Activated T-cell treated with anti-CD3 and anti-CD28 coated beads, Interleukin-2, amount 50 U/mL, for 72 hours (primary cell): ENCODE measurements around the gene KCNMA1. TPM values are rescaled to one million over a fixed set of nuclear protein-coding genes. Genes with fewer than 3 reads are reported as not detected.

ENCODE experiments used
- ATAC-seq, 2 donors: fragments of 150-1000 bp; cut with Tn5 transposase; replicated peaks in 1 of 2; 2 replicates each; pipeline ENCODE4 v1.10.0; 2021; ENCODE audit warnings: moderate library complexity in 2 of 2, mild to moderate bottlenecking in 1 of 2
- DNase-seq, 2 donors: peaks; one replicate each; pipeline ENCODE4 v3.0.0; 2021 to 2022; ENCODE audit warnings: mixed read lengths in 1 of 2
- H3K27ac Mint-ChIP-seq: one replicate; pipeline ENCODE4 v1.8.0; 2022; ENCODE audit warnings: mild to moderate bottlenecking, moderate library complexity, mixed read lengths
- H3K27me3 Mint-ChIP-seq: one replicate; pipeline ENCODE4 v1.8.0; 2022; ENCODE audit warnings: low read depth, mixed read lengths
- H3K36me3 Mint-ChIP-seq, 2 donors: one replicate each; pipeline ENCODE4 v1.8.0; 2022; ENCODE audit warnings: mixed read lengths in 2 of 2, mild to moderate bottlenecking in 1 of 2; ENCODE audit not compliant: insufficient read depth in 2 of 2
- H3K4me1 Mint-ChIP-seq: one replicate; pipeline ENCODE4 v1.8.0; 2022; ENCODE audit warnings: low read depth, mixed read lengths
- H3K4me3 Mint-ChIP-seq, 2 donors: one replicate each; pipeline ENCODE4 v1.8.0; 2022; ENCODE audit warnings: mild to moderate bottlenecking in 2 of 2, mixed read lengths in 2 of 2, moderate library complexity in 2 of 2
- H3K9me3 Mint-ChIP-seq, 2 donors: one replicate each; pipeline ENCODE4 v1.8.0; 2022; ENCODE audit warnings: mixed read lengths in 2 of 2
- total RNA-seq, 2 donors: library from RNA; stranded (reverse); gene quantifications; one replicate each; pipeline ENCODE4 v1.2.3, GENCODE V29; 2022

The KCNMA1 gene
- total RNA-seq, 2 donors from 2014 or later, result 0.55 to 1.0 TPM

GRCh38 chr10:77380191-77380590 is 257.4 kb downstream of the KCNMA1 start:
- Mint-ChIP-seq H3K27me3 (peaks cover 19% of the 10 kb centered on the region), H3K36me3 (no peaks in the 10 kb centered on the region), H3K4me1 (no peaks in the 10 kb centered on the region), H3K4me3 (no peak overlapping the region), H3K27ac (no peak overlapping the region), H3K9me3 (no peaks in the 10 kb centered on the region)
- DNase-seq, result no peak
- no peak for ATAC-seq

- H3K9me3 Mint-ChIP-seq, result no peaks in the 10 kb centered on the region
- no peaks in the 10 kb centered on the region for H3K4me1 Mint-ChIP-seq
- H3K4me3 Mint-ChIP-seq, result no peak overlapping the region
- no peak for ATAC-seq
- H3K36me3 Mint-ChIP-seq, result no peaks in the 10 kb centered on the region
- no peak overlapping the region for H3K27ac Mint-ChIP-seq
- H3K27me3 Mint-ChIP-seq, result peaks cover 26% of the 10 kb centered on the region
- DNase-seq, result no peak
Observed at GRCh38 chr10:77378366-77379349, 258.9 kb downstream of the KCNMA1 start.

GRCh38 chr10:77377678-77378352 is 259.8 kb downstream of the KCNMA1 start:
- DNase-seq, result no peak
- H3K36me3 Mint-ChIP-seq, result no peaks in the 10 kb centered on the region
- ATAC-seq, result no peak
- peaks cover 26% of the 10 kb centered on the region for H3K27me3 Mint-ChIP-seq
- no peak overlapping the region for H3K27ac Mint-ChIP-seq
- no peaks in the 10 kb centered on the region for H3K9me3 Mint-ChIP-seq
- H3K4me3 Mint-ChIP-seq, result no peak overlapping the region
- no peaks in the 10 kb centered on the region for H3K4me1 Mint-ChIP-seq

GRCh38 chr10:77377034-77377433 is 260.6 kb downstream of the KCNMA1 start:
- Mint-ChIP-seq H3K36me3 (no peaks in the 10 kb centered on the region), H3K9me3 (peaks cover 0 to 4% of the 10 kb centered on the region in 2 donors), H3K4me3 (no peak overlapping the region), H3K4me1 (no peaks in the 10 kb centered on the region), H3K27ac (no peak overlapping the region), H3K27me3 (peaks cover 31% of the 10 kb centered on the region)
- no peak for ATAC-seq
- no peak for DNase-seq

GRCh38 chr10:77374189-77374656 is 263.4 kb downstream of the KCNMA1 start:
- DNase-seq, result no peak
- Mint-ChIP-seq H3K27me3 (peaks cover 27% of the 10 kb centered on the region), H3K4me1 (no peaks in the 10 kb centered on the region), H3K27ac (no peak overlapping the region), H3K9me3 (peaks cover 1 to 10% of the 10 kb centered on the region in 2 donors), H3K4me3 (no peak overlapping the region), H3K36me3 (peaks cover 0 to 3% of the 10 kb centered on the region in 2 donors)
- no peak for ATAC-seq

- H3K27me3 Mint-ChIP-seq, result peaks cover 20% of the 10 kb centered on the region
- no peak for DNase-seq
- H3K4me3 Mint-ChIP-seq, result no peak overlapping the region
- no peaks in the 10 kb centered on the region for H3K4me1 Mint-ChIP-seq
- ATAC-seq, result no peak
- no peak overlapping the region for H3K27ac Mint-ChIP-seq
- H3K36me3 Mint-ChIP-seq, result peaks cover 0 to 3% of the 10 kb centered on the region in 2 donors
- H3K9me3 Mint-ChIP-seq, result peaks cover 1 to 12% of the 10 kb centered on the region in 2 donors
Observed at GRCh38 chr10:77371848-77372799, 265.5 kb downstream of the KCNMA1 start.

GRCh38 chr10:77371421-77371820 is 266.2 kb downstream of the KCNMA1 start:
- Mint-ChIP-seq H3K27me3 (peaks cover 20% of the 10 kb centered on the region), H3K9me3 (peaks cover 1 to 12% of the 10 kb centered on the region in 2 donors), H3K4me1 (no peaks in the 10 kb centered on the region), H3K27ac (no peak overlapping the region), H3K4me3 (no peak overlapping the region), H3K36me3 (peaks cover 0 to 3% of the 10 kb centered on the region in 2 donors)
- ATAC-seq (no peak), DNase-seq (no peak)

- Mint-ChIP-seq H3K27ac (no peak overlapping the region), H3K4me1 (no peaks in the 10 kb centered on the region), H3K9me3 (peaks cover 1 to 13% of the 10 kb centered on the region in 2 donors), H3K27me3 (peaks cover 19% of the 10 kb centered on the region), H3K36me3 (peaks cover 0 to 3% of the 10 kb centered on the region in 2 donors), H3K4me3 (no peak overlapping the region)
- ATAC-seq (no peak), DNase-seq (no peak)
Observed at GRCh38 chr10:77368006-77368405, 269.6 kb downstream of the KCNMA1 start.

- Mint-ChIP-seq H3K4me1 (no peaks in the 10 kb centered on the region), H3K36me3 (no peaks in the 10 kb centered on the region), H3K4me3 (no peak overlapping the region), H3K9me3 (peaks cover 0 to 3% of the 10 kb centered on the region in 2 donors), H3K27me3 (peaks cover 6% of the 10 kb centered on the region), H3K27ac (no peak overlapping the region)
- ATAC-seq, result no peak
- DNase-seq, result no peak
Observed at GRCh38 chr10:77363210-77363609, 274.4 kb downstream of the KCNMA1 start.

GRCh38 chr10:77361831-77362230 is 275.8 kb downstream of the KCNMA1 start:
- DNase-seq (no peak), ATAC-seq (no peak)
- no peak overlapping the region for H3K4me3 Mint-ChIP-seq
- H3K27me3 Mint-ChIP-seq, result peaks cover 6% of the 10 kb centered on the region
- peaks cover 0 to 1% of the 10 kb centered on the region in 2 donors for H3K9me3 Mint-ChIP-seq
- H3K4me1 Mint-ChIP-seq, result no peaks in the 10 kb centered on the region
- H3K36me3 Mint-ChIP-seq, result no peaks in the 10 kb centered on the region
- no peak overlapping the region for H3K27ac Mint-ChIP-seq

- H3K9me3 Mint-ChIP-seq, result peaks cover 0 to 1% of the 10 kb centered on the region in 2 donors
- no peaks in the 10 kb centered on the region for H3K36me3 Mint-ChIP-seq
- ATAC-seq (no peak), DNase-seq (no peak)
- H3K27ac Mint-ChIP-seq, result no peak overlapping the region
- H3K4me1 Mint-ChIP-seq, result no peaks in the 10 kb centered on the region
- H3K27me3 Mint-ChIP-seq, result peaks cover 6% of the 10 kb centered on the region
- no peak overlapping the region for H3K4me3 Mint-ChIP-seq
Observed at GRCh38 chr10:77361426-77361825, 276.2 kb downstream of the KCNMA1 start.

GRCh38 chr10:77360835-77361234 is 276.8 kb downstream of the KCNMA1 start:
- Mint-ChIP-seq H3K4me3 (no peak overlapping the region), H3K27ac (no peak overlapping the region), H3K9me3 (peaks cover 0 to 1% of the 10 kb centered on the region in 2 donors), H3K36me3 (no peaks in the 10 kb centered on the region), H3K27me3 (peaks cover 6% of the 10 kb centered on the region), H3K4me1 (no peaks in the 10 kb centered on the region)
- no peak for ATAC-seq
- DNase-seq, result no peak
